ENCODE measurements around the gene ITPR1. TPM values are rescaled to one million over a fixed set of nuclear protein-coding genes. Genes with fewer than 3 reads are reported as not detected.

Gene ITPR1
- total RNA-seq, 1 experiment from 2014 or later, result 3.6 TPM

DNA sequence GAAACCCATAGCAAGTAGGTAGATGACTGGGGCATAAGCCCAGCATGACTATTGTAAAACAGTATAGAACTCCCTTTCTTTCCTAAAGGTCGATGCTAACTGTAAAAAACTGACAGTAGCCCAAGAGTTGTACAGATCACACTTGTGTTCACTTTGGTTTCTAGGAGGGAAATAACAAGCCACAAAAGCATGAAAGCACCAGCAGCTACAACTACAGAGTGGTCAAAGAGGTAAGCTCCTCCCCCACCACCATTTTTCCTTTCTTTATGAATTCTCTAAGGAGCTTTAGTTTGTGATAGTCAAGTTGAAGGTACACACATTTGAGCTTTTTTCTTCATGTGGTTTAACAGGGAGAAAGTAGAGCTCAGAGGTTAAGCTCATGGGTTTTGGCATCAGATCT is 191.0 kb downstream of the ITPR1 start:
- DNase-seq (ENCODE audit: low spot score), result no peak

DNA sequence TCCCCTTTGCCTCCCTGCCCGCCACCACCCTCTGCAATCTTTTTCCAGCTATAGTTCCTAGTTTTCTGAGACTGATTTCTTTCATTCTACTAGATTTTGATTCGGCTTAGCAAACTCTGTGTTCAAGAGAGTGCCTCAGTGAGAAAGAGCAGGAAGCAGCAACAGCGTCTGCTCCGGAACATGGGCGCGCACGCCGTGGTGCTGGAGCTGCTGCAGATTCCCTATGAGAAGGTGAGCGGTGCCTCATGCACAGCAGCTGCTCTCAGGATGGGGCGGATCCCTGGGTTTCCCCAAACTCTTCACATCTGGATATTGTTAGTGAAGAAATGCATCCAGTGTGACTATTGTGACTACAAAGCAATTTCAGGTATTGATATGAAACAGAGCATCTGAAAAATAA is 191.8 kb downstream of the ITPR1 start:
- no peak for DNase-seq (ENCODE audit: low spot score)

DNA sequence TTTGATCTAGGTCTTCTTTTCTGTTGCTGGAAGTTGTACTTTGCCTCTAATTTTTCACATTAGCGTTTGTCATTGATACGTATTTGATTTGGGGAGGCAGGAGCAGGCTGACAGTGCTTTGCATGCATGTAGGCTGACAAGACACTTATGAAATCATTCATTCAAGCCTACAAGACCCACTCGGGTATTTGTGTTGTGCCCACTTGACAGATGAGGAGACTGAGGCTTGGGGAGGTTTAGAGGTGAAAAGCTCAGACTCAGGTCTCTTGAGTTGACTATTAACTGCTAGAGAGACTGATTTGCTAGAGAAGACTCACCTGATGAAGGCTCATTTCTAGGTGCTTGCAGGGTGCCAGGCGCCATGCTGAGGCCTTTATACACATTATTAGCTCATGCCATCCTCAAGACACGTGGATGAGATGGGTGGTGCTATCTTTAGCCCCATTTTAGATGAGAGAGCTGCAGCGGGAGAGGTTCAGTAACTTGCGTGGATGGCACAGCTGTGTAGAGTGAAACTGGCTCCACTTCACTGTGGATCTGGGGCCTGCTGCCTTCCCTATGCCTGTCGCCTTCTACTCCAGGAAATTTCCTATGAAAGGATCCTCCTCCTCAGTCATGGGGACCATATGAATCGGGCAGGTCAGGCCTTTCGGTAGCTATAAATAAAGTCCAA is 192.7 kb downstream of the ITPR1 start:
- no peak for DNase-seq (ENCODE audit: low spot score)

DNA sequence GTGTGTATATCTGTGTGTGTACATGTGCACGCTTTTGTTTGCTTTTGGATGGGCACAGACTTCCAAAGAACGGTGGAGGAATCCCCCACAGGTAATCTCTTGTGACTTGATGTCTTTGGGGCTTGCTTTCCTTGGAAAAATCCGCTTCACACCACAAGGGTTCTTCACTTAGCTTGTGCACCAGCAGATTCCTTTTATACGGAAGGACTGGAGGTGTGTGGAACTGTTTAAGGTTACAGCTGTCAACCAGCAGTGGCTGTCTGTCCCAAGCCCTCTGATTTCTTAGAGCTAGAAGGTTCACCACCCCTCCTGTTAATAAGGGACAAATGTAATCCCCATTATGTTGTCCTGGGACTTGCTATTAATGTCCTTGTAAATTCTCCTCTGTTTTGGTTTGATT is 193.5 kb downstream of the ITPR1 start:
- no peak for DNase-seq (ENCODE audit: low spot score)

DNA sequence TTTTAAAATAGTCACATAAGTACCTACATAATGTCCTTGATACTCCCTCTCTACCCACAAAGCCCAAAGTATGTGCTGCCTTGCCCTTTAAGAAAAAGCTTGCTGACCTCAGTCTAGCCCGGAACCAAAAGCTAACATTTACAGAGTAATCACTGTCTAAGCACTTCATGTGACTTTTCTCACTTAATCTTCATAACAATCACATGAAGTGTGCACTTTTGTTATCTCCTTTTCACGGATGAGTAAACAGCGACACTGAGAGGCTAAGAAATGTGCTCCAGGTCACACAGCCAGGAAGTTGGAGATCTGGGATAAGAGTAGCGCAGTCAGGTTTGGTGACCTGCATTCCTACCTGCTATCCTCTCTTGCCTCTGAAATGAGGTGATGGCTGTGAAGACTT is 194.0 kb downstream of the ITPR1 start:
- DNase-seq (ENCODE audit: low spot score), result no peak

DNA sequence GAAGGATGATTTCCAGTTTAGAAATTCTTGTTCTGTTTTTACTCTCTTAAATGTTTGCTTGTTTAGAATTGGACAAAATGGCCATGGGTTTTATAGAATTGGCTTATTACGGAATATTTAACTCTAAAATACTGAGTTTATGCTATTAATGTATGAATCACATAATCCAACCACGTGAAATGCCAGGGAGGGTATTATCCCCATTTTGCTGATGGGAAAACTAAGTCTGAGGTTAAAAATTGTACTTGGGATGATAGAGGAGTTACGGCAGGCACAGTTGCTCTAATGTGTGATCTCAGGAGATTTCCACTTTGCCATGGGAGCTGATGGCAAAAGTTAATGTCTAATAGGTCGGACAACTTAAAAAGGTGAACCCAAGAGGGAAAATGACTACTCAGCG is 194.4 kb downstream of the ITPR1 start:
- DNase-seq (ENCODE audit: low spot score), result no peak

DNA sequence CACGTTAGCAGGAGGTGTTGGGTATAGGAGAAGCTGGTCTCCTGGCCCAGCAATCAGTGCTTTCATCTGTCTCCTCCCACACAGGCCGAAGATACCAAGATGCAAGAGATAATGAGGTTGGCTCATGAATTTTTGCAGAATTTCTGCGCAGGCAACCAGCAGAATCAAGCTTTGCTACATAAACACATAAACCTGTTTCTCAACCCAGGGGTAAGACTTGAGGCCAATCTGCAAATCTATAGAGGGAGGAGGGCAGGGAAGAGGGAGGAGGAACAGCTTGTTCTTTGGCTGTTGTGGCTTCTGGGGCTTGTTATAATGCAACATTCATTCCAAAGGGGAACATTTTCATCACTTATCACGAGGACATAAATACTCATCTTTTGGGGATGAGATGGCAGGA is 195.3 kb downstream of the ITPR1 start:
- DNase-seq (ENCODE audit: low spot score), result no peak

DNA sequence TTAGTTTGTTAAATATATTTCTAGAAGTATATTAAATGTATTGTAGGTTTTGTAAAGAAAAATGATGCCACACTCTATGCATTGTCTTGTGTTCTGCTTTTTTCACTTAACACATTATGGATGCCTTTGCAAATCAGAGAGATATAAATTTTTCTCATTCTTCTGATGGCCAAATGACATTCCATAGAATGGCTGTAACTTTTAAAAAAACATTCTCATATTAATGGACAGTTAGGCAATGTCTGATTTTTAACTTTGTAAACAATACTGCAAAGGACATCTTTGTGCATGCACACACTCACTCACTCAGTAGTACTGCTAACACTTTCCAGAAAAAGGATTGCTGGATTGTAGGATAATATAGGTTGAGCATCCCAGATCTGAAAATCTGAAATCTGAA is 195.9 kb downstream of the ITPR1 start:
- no peak for DNase-seq (ENCODE audit: low spot score)

DNA sequence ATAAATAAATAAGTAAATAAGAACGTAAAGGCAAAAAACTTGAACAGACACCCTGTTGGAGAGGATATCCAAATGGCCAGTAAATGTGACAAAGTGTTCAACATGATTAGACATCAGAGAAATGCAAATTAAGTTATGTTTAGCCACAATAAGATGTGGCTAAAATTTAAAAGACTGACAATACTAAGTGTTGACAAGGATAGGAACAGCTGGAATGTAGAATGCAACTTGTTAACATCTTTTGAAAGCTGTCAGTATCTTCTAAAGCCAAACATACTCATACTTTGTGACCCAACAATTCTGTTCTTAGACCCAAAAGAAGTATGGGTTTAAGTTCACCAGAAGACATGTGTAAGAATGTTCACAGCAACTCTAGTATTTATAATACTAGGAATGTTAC is 197.1 kb downstream of the ITPR1 start:
- DNase-seq (ENCODE audit: low spot score), result no peak

DNA sequence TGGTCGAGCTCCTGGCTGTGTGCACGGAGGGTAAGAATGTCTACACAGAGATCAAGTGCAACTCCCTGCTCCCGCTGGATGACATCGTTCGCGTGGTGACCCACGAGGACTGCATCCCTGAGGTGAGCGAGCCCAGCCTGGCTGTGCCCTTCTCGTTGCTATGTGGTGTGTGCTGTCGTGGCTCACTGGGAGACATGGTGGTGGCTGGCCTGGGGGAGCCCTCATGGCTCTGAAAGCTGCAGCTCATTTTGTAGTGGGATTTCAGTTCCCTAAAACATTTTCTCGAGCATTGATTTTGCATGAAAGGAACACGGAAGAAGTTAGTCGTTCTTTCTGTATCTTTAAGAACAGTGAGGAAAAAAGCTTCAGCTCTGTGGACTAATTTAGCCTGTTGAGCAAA is 200.5 kb downstream of the ITPR1 start:
- DNase-seq (ENCODE audit: low spot score), result no peak

DNA sequence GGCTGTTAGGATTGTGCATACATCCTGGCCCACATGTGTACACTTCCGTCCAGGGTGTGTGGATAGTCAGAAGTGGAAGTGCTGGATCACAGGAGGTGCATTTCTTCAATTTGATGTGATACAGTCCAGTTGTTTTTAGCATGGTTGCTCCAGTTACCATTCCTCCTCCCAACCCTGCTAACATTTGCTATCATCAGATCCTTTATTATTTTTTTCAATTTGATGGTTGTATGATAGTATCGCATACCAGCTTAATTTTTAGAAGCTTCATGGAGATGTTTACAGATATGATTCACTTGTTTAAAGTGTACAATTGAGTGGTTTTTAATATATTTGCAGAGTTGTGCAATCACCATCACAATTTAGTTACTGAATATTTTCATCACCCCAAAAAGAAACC is 202.7 kb downstream of the ITPR1 start:
- DNase-seq (ENCODE audit: low spot score), result no peak

DNA sequence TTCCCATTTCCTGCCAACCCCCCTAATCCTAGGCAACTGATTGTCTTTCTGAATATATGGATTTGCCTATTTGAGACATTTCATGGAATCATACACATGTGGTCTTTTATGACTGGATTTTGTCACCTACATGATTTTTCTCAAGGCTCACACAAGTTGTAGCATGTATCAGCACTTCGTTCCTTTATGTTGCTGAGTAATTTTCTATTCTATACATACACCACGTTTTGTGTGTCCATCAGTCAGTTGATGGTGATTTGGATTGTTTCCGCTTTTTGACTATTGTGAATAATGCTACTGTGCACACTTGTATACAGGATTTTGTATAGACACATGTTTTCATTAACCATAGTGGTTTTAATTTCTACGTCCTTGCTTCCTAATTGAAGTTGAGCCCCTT is 203.1 kb downstream of the ITPR1 start:
- no peak for DNase-seq (ENCODE audit: low spot score)

DNA sequence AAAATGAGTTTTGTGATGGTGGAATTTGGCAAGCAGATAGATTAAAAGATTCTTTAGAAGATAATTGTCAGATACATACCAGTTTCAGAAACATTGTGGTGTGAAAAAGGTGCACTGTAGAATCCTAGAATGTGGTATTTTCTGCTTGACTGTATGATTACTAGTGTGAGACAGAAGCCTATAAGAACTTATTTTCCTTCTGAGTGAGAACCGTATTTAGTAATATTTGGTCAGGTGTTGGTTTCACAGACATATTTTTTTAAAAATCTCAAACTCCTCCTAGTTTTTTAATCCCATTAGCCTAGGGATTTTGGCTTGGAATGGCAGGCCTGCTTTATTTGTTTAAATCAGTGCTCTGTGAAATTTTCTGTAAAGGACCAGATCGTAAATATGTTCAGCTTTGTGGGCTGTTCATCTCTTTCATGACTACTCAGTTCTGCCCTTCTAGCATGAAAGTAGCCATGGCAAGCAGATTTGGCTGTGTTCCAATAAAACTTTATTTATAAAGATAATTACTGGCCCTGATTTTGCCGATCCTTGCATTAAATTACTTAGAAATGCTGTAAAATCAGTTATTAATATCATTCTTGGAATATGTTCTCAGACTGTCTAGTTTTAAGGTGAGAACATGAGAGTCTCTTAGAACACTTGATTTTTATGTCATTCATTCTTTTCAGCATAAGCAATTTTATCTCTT is 205.1 kb downstream of the ITPR1 start:
- DNase-seq (ENCODE audit: low spot score), result no peak

DNA sequence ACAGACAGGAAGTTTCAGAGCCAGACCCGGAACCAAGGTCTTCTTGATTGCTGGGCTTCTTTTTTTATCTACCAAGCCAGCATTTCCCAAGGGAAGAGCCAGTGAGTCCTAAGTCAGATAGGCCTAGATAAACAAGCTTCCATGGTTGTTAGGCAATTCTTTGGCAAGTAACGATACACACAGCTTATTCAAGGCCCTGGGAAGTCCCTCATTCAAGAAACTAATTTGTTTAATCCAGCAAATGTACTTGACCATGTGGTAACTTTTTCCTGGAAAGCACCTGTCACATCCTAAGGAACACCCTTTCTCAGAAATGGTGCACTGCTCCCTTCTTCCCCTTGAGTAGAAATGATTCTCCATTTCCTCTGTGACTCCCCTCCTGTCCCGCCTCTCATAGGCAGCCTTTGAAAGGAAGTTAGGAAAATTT is 209.9 kb downstream of the ITPR1 start:
- no peak for DNase-seq (ENCODE audit: low spot score)

DNA sequence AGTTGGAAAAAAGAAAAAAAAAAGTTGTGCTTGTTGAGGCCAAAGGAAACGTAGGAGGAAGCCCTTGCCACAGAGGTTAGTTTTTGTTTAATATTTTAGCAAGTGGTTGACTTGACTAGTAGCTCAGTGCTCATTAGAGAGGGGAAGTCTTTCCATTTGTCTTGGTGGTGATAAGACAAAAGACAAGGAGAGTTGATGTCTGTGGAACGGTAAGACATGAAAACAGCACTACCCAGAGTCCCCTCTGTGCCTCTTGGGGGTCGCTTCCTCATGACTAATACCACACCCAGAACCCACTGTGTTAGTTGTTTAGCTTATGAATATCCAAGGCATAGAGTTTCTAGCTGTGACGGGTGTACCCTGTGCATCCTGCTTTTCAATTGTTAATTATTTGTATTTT is 211.4 kb downstream of the ITPR1 start:
- no peak for DNase-seq (ENCODE audit: low spot score)

DNA sequence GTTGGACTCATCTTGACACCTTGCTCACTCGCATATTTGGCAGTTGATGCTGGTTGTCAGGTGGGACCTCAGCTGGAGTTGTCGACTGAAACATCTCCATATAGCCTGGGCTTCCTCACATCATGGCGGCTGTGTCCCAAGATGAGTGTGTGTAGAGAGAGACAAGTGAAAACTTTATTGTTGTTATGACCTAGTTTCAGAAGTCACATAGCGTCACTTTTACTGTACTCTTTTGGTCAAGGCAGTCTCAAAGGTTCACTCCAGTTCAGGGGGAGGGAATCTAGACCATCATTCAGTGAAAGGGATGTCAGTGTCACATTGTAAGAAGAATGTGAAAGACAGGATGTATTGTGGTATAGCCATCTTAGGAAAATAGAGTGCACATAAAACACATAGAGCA is 214.2 kb downstream of the ITPR1 start:
- DNase-seq (ENCODE audit: low spot score), result no peak

DNA sequence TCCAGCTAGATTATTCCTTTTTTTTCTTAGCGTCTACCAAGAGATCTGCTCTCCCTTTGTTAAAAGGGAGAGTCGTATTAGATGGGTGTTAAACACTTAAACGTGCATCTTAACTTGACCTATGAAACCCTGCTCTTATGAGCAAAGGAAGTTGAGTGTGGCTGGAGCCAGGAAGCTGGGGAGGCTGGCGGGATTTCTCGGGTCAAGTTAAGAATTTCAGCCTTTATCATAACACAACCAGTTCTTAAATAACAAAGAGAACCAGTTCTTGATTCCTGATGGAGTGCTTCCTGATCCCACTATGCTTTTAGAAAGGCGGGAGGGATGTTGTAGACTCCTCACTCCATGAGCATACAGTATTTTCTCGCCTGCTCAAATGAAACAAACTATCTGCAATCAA is 215.1 kb downstream of the ITPR1 start:
- no peak for DNase-seq (ENCODE audit: low spot score)

DNA sequence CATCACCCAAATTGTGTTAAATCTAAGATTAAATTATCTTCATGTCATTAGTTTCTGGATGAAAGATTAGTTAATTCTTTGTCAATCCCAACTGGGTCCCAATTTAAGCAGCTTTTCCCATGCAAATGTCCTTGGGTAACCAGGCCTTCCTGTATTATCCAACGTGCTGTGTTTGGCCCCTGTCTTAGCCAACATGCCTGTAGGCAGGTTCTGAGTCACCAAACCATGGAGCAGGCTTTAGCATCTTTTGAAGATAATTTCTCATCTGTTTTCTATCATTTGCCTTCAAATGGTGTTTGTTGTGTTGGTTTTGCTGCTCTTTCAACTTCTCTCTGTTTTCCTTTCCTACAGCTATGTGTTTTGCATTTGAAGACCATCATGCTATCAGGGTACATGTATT is 216.2 kb downstream of the ITPR1 start:
- DNase-seq (ENCODE audit: low spot score), result no peak

DNA sequence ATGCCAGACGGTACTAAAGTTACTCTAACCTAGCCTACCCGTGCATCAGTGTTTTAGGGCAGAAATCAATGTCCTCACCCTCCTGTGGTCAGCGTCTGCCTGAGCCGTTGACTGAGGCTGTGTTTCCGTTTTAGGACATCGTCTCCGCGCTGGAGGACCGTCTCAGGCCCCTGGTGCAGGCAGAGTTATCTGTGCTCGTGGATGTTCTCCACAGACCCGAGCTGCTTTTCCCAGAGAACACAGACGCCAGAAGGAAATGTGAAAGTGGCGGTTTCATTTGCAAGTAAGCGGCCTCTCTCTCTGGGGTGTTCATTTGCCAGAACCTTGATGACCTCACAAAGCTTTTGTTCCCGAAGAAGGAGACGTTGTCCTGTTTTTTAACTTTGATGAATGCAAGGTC is 217.0 kb downstream of the ITPR1 start:
- DNase-seq (ENCODE audit: low spot score), result no peak

DNA sequence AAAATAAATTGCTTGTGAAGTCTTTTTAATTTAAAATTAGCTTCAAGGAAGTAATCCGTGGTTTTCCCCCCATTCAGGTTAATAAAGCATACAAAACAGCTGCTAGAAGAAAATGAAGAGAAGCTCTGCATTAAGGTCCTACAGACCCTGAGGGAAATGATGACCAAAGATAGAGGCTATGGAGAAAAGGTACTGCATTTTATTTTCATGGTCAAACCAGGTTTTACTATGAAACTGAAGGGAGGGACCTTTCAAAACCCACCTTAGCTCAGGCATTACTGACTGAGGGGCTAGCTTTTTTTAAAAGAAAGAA is 218.5 kb downstream of the ITPR1 start:
- DNase-seq (ENCODE audit: low spot score), result no peak

DNA sequence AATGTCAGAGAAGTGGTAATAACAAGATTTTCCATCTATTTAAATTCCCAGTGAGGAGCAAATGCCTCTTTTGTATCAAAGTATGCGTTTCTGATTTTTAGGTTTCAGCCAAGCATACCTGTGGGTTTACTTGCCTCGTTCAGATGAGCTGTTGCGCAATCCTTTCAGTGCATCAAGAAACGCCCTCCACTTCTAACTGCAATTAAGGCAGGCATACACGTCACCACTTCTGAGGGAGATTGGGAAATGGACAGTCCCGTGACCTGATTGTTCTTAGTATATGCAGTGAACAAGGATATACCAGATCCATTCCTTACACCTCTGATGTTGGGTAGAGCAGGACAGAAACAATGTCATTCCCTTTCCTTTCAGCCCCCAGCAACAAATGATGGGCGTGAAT is 219.0 kb downstream of the ITPR1 start:
- DNase-seq (ENCODE audit: low spot score), result no peak

DNA sequence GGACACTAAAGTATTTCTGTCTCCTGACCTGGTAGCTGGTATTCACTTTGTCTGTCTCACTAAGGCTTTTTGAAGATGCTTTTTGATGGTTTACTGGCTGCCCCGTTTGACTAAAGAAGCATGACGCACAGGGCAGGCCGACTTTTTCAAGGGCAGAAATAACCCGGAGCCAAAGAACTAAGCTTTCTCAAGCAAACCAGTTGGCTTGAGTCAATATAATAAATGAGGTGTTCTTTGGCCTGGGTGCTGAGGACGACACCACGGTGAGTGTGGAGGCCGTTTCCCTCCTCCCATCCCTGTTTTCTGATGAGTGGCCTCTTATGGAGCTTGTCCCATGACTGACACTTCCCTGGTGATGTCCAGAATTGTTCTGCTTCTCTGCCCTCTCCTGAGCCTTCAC is 220.9 kb downstream of the ITPR1 start:
- no peak for DNase-seq (ENCODE audit: low spot score)

DNA sequence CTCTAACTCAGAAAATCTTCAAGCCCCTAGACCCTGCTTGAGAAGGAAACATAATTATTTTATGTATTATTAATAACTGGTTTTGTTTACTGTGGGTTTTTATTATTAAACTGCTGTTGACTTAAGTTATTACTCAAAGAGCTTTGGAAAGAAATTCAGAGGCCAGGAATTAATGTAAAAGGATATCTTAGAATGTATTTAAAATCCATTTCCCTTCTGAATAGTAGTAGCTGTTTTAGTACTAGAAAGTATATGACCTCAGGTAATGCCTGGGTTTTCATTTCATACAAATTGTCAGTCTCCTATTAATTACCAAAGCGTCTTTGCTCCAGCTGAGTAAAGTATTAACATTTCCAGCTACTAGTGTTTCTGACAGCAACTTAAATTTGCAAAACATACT is 223.1 kb downstream of the ITPR1 start:
- no peak for DNase-seq (ENCODE audit: low spot score)

All from HT-29 (cell line).